ENCODE measurements around the gene CTTNBP2NL.
"Not testable (repeated sequence)": the region's sequence is repeated elsewhere in the genome, so short reads cannot be mapped to it uniquely, and the experiment has no call there.

The CTTNBP2NL gene

GRCh38 chr1:112429749-112430148, 33.7 kb downstream of the CTTNBP2NL start:
- no peak for DNase-seq

- DNase-seq: no peak
These were observed 35.0 kb downstream of the CTTNBP2NL start for GRCh38 chr1:112431038-112431437.

GRCh38 chr1:112435448-112435847, 39.4 kb downstream of the CTTNBP2NL start:
- DNase-seq: no peak

GRCh38 chr1:112436384-112437156, 40.6 kb downstream of the CTTNBP2NL start:
- no peak for DNase-seq

- DNase-seq: not testable (repeated sequence)
These were observed 42.1 kb downstream of the CTTNBP2NL start for GRCh38 chr1:112438156-112438555.

- DNase-seq: no peak
These were observed 43.6 kb downstream of the CTTNBP2NL start for GRCh38 chr1:112439592-112439991.

- DNase-seq: no peak
These were observed 44.6 kb downstream of the CTTNBP2NL start for GRCh38 chr1:112440574-112440973.

GRCh38 chr1:112444269-112444668, 48.3 kb downstream of the CTTNBP2NL start:
- DNase-seq: no peak

GRCh38 chr1:112445596-112445995, 49.6 kb downstream of the CTTNBP2NL start:
- DNase-seq: no peak

- no peak for DNase-seq
These were observed 50.4 kb downstream of the CTTNBP2NL start for GRCh38 chr1:112446411-112446810.

GRCh38 chr1:112448904-112449629, 53.1 kb downstream of the CTTNBP2NL start:
- DNase-seq: no peak

- no peak for DNase-seq
These were observed 53.6 kb downstream of the CTTNBP2NL start for GRCh38 chr1:112449630-112449983.

GRCh38 chr1:112450773-112451172, 54.8 kb downstream of the CTTNBP2NL start:
- no peak for DNase-seq

GRCh38 chr1:112451301-112451700, 55.3 kb downstream of the CTTNBP2NL start:
- not testable (repeated sequence) for DNase-seq

GRCh38 chr1:112453876-112454275, 57.9 kb downstream of the CTTNBP2NL start:
- DNase-seq: no peak

- DNase-seq: no peak
These were observed 58.3 kb downstream of the CTTNBP2NL start for GRCh38 chr1:112454316-112454715.

GRCh38 chr1:112457241-112457640, 61.2 kb downstream of the CTTNBP2NL start:
- no peak for DNase-seq

GRCh38 chr1:112457955-112458354, 61.9 kb downstream of the CTTNBP2NL start:
- no peak for DNase-seq

- no peak for DNase-seq
These were observed 62.7 kb downstream of the CTTNBP2NL start for GRCh38 chr1:112458756-112459155.

- DNase-seq: no peak
These were observed 64.6 kb downstream of the CTTNBP2NL start for GRCh38 chr1:112460615-112461014.

GRCh38 chr1:112461200-112461871, 65.3 kb downstream of the CTTNBP2NL start:
- DNase-seq: no peak

- DNase-seq: no peak
These were observed 66.9 kb downstream of the CTTNBP2NL start for GRCh38 chr1:112462953-112463279.

- DNase-seq: no peak
These were observed 68.5 kb downstream of the CTTNBP2NL start for GRCh38 chr1:112464501-112464900.

- no peak for DNase-seq
These were observed 69.1 kb downstream of the CTTNBP2NL start for GRCh38 chr1:112465122-112465521.

Data from stimulated activated CD4-positive, alpha-beta T cell treated with anti-CD3 and anti-CD28 coated beads, Interleukin-2, amount 100 ng/mL, for 24 hours (primary cell).